Ishikawa (cell line): ENCODE data around the gene KDM1A.

Source experiments
- CEBPB ChIP-seq: IDR thresholded peaks from 2 replicates; pipeline ENCODE4 v1.6.1; 2012
- CREB1 ChIP-seq: IDR thresholded peaks from 2 replicates; pipeline ENCODE4 v1.6.1; 2012; ENCODE audit warnings: low read depth
- EGR1 ChIP-seq: IDR thresholded peaks from 2 replicates; pipeline ENCODE4 v1.6.1; 2012
- EP300 ChIP-seq: IDR thresholded peaks from 2 replicates; pipeline ENCODE4 v1.6.1; 2012; ENCODE audit warnings: borderline replicate concordance
- MAX ChIP-seq: IDR thresholded peaks from 2 replicates; pipeline ENCODE4 v1.6.1; 2012
- REST ChIP-seq: IDR thresholded peaks from 2 replicates; pipeline ENCODE4 v1.6.1; 2012; ENCODE audit warnings: low read depth, mild to moderate bottlenecking
- TAF1 ChIP-seq: IDR thresholded peaks from 2 replicates; pipeline ENCODE4 v1.6.1; 2012; ENCODE audit warnings: low read depth, mild to moderate bottlenecking
- TEAD4 ChIP-seq: IDR thresholded peaks from 2 replicates; pipeline ENCODE4 v1.6.1; 2012
- USF1 ChIP-seq: IDR thresholded peaks from 2 replicates; pipeline ENCODE4 v1.6.1; 2012
- YY1 ChIP-seq: IDR thresholded peaks from 2 replicates; pipeline ENCODE4 v1.6.1; 2012; ENCODE audit warnings: low read depth

GRCh38 chr1:23101101-23101827 is 82.0 kb downstream of the KDM1A start:
- TF ChIP-seq TEAD4 (no peak), CEBPB (no peak), USF1 (no peak), EP300 (no peak), TAF1 (no peak), YY1 (no peak), CREB1 (no peak), EGR1 (no peak), REST (no peak), MAX (no peak)
